Panc1 (cell line): ENCODE measurements around the gene SH3RF2. TPM values are rescaled to one million over a fixed set of nuclear protein-coding genes. Genes with fewer than 3 reads are reported as not detected.
A peak's percentile ranks its signal among the peaks of the same experiment; 100 is the strongest.

ENCODE experiments used
- ATAC-seq: fragments of 200-7000 bp; cut with Tn5 transposase; 2 replicates; pipeline ENCODE4 v1.9.1; 2020; ENCODE audit warnings: mild to moderate bottlenecking, moderate library complexity
- BruUV-seq: library from RNA; stranded (reverse); fragments of 400-500 nt; replicated peaks from 2 replicates; lab custom pipeline; 2021; lab: Mats Ljungman, UMichigan
- CTCF ChIA-PET: fragments of 300-600 bp; sonication (Branson Sonifier 250); formaldehyde crosslinking; loops from one replicate; lab custom pipeline; 2022; ENCODE audit warnings: antibody characterized with exemption; lab: Charles Lee
- POLR2A ChIA-PET: fragments of 300-600 bp; sonication (Branson Sonifier 250); formaldehyde crosslinking; loops from one replicate; lab custom pipeline; 2022; ENCODE audit warnings: antibody characterized with exemption; lab: Charles Lee
- DNase-seq: peaks from one replicate; pipeline ENCODE4 v3.0.0-alpha.2; 2010; ENCODE audit warnings: low read depth, low spot score
- H3K27ac ChIP-seq: 2 replicates; pipeline ENCODE4 v1.5.1; 2011; ENCODE audit warnings: mild to moderate bottlenecking, low read length, inconsistent platforms
- H3K27me3 ChIP-seq: fragments of 200-500 bp; sonication (Bioruptor generic); 2 replicates; pipeline ENCODE4 v1.6.0; 2014; ENCODE audit warnings: low read length, inconsistent platforms; ENCODE audit not compliant: control insufficient read depth, insufficient read depth
- H3K36me3 ChIP-seq: fragments of 200-500 bp; sonication (Bioruptor generic); 2 replicates; pipeline ENCODE4 v1.5.1; 2014; ENCODE audit warnings: inconsistent platforms, mild to moderate bottlenecking, low read length, moderate library complexity; ENCODE audit not compliant: control insufficient read depth, insufficient read depth
- H3K4me1 ChIP-seq: 2 replicates; pipeline ENCODE4 v1.5.1; 2011; ENCODE audit warnings: inconsistent platforms, mild to moderate bottlenecking, low read length, moderate library complexity; ENCODE audit not compliant: control insufficient read depth, insufficient read depth
- H3K4me3 ChIP-seq, 2 experiments: 2 replicates each; pipeline ENCODE4 v1.5.1; 2011 to 2012; ENCODE audit warnings: low read depth in 2 of 2, low read length in 2 of 2, mild to moderate bottlenecking in 2 of 2, inconsistent platforms in 1 of 2, moderate library complexity in 1 of 2
- H3K9me3 ChIP-seq: fragments of 200-500 bp; sonication (Bioruptor generic); 2 replicates; pipeline ENCODE4 v1.5.1; 2014; ENCODE audit warnings: low read depth, mild to moderate bottlenecking, inconsistent platforms, low read length, moderate library complexity; ENCODE audit not compliant: control insufficient read depth, insufficient read depth
- CTCF ChIP-seq: fragments of 450-650 bp; IDR thresholded peaks from 2 replicates; pipeline ENCODE4 v1.5.1; 2017; ENCODE audit warnings: mild to moderate bottlenecking
- POLR2AphosphoS5 ChIP-seq: IDR thresholded peaks from 2 replicates; pipeline ENCODE4 v1.6.1; 2012; ENCODE audit warnings: mild to moderate bottlenecking, low read depth, low read length, moderate library complexity
- REST ChIP-seq, 2 experiments: IDR thresholded peaks; 2 replicates each; pipeline ENCODE4 v1.6.1; 2011 to 2012; ENCODE audit warnings: low read depth in 2 of 2, control low read depth in 1 of 2, low read length in 1 of 2, mild to moderate bottlenecking in 1 of 2, moderate library complexity in 1 of 2; ENCODE audit not compliant: insufficient read depth in 1 of 2
- SIN3A ChIP-seq: IDR thresholded peaks from 2 replicates; pipeline ENCODE4 v1.6.1; 2012; ENCODE audit warnings: low read depth, mild to moderate bottlenecking, low read length, moderate library complexity, borderline replicate concordance; ENCODE audit not compliant: insufficient read depth
- TCF7L2 ChIP-seq: IDR thresholded peaks from 2 replicates; pipeline ENCODE4 v1.6.1; 2011; ENCODE audit warnings: mild to moderate bottlenecking, low read depth, low read length, inconsistent platforms
- in situ Hi-C: cut with HindIII; loops from 2 replicates; pipeline ENCODE4 v1.10.0; 2016; ENCODE audit warnings: low sequenced_read_pairs, low pct_unique_long_range_greater_than_20kb
- intact Hi-C: fragments of 100-400 bp; cut with micrococcal nuclease; formaldehyde crosslinking; loops from one replicate; pipeline ENCODE4 v1.10.0; 2022; ENCODE audit not compliant: unreplicated experiment
- total RNA-seq: library from RNA; stranded (reverse); gene quantifications from one replicate; pipeline ENCODE4 v1.2.1, GENCODE V29; 2021; ENCODE audit not compliant: unreplicated experiment

Gene SH3RF2
- total RNA-seq, 1 experiment from 2014 or later: 23.1 TPM

- CTCF ChIA-PET: no interaction called here
- no peak for ATAC-seq
- DNase-seq: no peak
- TF ChIP-seq CTCF (peak; percentile 64), TCF7L2 (no peak)
- Histone ChIP-seq H3K4me1 (no peaks in the 10 kb centered on the region), H3K4me3 (no peak overlapping the region), H3K36me3 (0 out of 2 replicates have a peak, but pooled peaks cover 3% of the 10 kb centered on the region), H3K27ac (no peak overlapping the region), H3K9me3 (no peaks in the 10 kb centered on the region), H3K27me3 (no peaks in the 10 kb centered on the region)
- intact Hi-C loops (no loop called here), in situ Hi-C loops (no loop called here)
- BruUV-seq: no TSS peak
- POLR2A ChIA-PET: no interaction called here
These were observed 116.4 kb downstream of the SH3RF2 start for GRCh38 chr5:146052780-146053179.

- ChIA-PET POLR2A (no interaction called here), CTCF (no interaction called here)
- no peaks in the 10 kb centered on the region for H3K4me1 ChIP-seq
- H3K4me3 ChIP-seq: no peak overlapping the region
- intact Hi-C loops: no loop called here
- no peaks in the 10 kb centered on the region for H3K27me3 ChIP-seq
- TF ChIP-seq POLR2AphosphoS5 (no peak), CTCF (no peak), TCF7L2 (no peak), SIN3A (no peak), REST (IDR thresholded peaks at IDR 0.05; ENCODE audit: insufficient read depth in 1 of 2, low read depth in 2 of 2, low read length in 1 of 2) (no peak)
- DNase-seq (no peak), ATAC-seq (no peak)
- in situ Hi-C loops: no loop called here
- H3K9me3 ChIP-seq: no peaks in the 10 kb centered on the region
- H3K27ac ChIP-seq: no peak overlapping the region
- 0 out of 2 replicates have a peak, but pooled peaks cover 3% of the 10 kb centered on the region for H3K36me3 ChIP-seq
- BruUV-seq: no TSS peak
These were observed 119.1 kb downstream of the SH3RF2 start for GRCh38 chr5:146055432-146055831.
